ENCODE measurements around the gene ZNF827.

DNA sequence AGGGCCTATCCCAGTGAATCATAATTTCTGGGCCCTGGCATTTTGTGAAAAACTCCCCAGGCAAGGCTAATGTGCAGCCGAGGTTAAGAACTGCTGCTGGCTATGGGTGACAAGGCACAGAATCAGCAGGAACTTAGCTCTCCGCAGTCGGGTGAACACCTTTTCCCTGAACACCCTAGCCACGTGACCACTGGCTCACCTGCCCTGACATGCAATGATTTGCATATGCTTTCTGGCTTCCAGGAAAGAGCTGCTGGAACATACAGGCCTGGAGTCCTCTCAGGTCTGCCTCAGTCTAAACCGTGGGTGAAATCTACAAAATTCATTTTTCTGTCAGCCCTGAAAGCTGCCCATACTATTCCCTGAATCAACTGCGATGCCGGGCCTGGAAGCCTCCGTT, 56.6 kb downstream of the ZNF827 start:
- TF ChIP-seq, protein P1, sequence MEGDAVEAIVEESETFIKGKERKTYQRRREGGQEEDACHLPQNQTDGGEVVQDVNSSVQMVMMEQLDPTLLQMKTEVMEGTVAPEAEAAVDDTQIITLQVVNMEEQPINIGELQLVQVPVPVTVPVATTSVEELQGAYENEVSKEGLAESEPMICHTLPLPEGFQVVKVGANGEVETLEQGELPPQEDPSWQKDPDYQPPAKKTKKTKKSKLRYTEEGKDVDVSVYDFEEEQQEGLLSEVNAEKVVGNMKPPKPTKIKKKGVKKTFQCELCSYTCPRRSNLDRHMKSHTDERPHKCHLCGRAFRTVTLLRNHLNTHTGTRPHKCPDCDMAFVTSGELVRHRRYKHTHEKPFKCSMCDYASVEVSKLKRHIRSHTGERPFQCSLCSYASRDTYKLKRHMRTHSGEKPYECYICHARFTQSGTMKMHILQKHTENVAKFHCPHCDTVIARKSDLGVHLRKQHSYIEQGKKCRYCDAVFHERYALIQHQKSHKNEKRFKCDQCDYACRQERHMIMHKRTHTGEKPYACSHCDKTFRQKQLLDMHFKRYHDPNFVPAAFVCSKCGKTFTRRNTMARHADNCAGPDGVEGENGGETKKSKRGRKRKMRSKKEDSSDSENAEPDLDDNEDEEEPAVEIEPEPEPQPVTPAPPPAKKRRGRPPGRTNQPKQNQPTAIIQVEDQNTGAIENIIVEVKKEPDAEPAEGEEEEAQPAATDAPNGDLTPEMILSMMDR (IDR thresholded peaks at IDR 0.05; ENCODE audit: insufficient read depth, low read length, poor library complexity, severe bottlenecking) = no peak
- TF ChIP-seq EZH2phosphoT487 (conservative IDR thresholded peaks at IDR 0.05; ENCODE audit: low read length) = no peak
